Tibial nerve (tissue), 4 donors: ENCODE measurements around the gene MAPK10. TPM values are rescaled to one million over a fixed set of nuclear protein-coding genes. Genes with fewer than 3 reads are reported as not detected.

ENCODE experiments used
- DNase-seq, 2 donors: peaks; one replicate each; pipeline ENCODE4 v3.0.0-alpha.2; 2019; ENCODE audit warnings: low spot score in 2 of 2
- H3K27ac ChIP-seq, 4 donors: fragments of 200-600 bp; sonication (generic) in 3 of 4; one replicate each; pipeline ENCODE4 v1.5.1; 2017 to 2019; ENCODE audit warnings: mild to moderate bottlenecking in 1 of 4
- H3K27me3 ChIP-seq, 2 donors: fragments of 200-600 bp; sonication (generic) in 1 of 2; one replicate each; pipeline versions ENCODE4 v1.5.1 to v1.6.0; 2017 to 2019
- H3K36me3 ChIP-seq, 3 donors: fragments of 200-600 bp; sonication (generic); one replicate each; pipeline ENCODE4 v1.5.1; 2018 to 2019
- H3K4me1 ChIP-seq, 4 donors: fragments of 200-600 bp; sonication (generic) in 3 of 4; one replicate each; pipeline ENCODE4 v1.5.1; 2017 to 2019
- H3K4me3 ChIP-seq, 4 donors: fragments of 200-600 bp; sonication (generic) in 3 of 4; one replicate each; pipeline ENCODE4 v1.5.1; 2017 to 2019; ENCODE audit warnings: mild to moderate bottlenecking in 1 of 4, moderate library complexity in 1 of 4
- H3K9me3 ChIP-seq, 4 donors: fragments of 200-600 bp; sonication (generic) in 3 of 4; one replicate each; pipeline ENCODE4 v1.5.1; 2017 to 2019
- EP300 ChIP-seq, 2 donors: sonication (generic); formaldehyde crosslinking; IDR thresholded peaks; one replicate each; pipeline ENCODE4 v1.6.1; 2017; ENCODE audit warnings: antibody characterized with exemption in 2 of 2, mild to moderate bottlenecking in 1 of 2
- POLR2A ChIP-seq, 2 donors: fragments of 450-650 bp; IDR thresholded peaks; one replicate each; pipeline ENCODE4 v1.6.1; 2017; ENCODE audit warnings: antibody characterized with exemption in 2 of 2, mild to moderate bottlenecking in 2 of 2, moderate library complexity in 2 of 2
- WGBS, 2 donors: methylation state at CpG; one replicate each; pipeline ENCODE4 v1.1.5; 2018; 5-methylcytosine and 5-hydroxymethylcytosine counted together
- total RNA-seq, 4 donors: library from RNA; depleted of rRNA; stranded (reverse); fragments of >200 nt; gene quantifications; one replicate each; pipeline ENCODE4 v1.1.0, GENCODE V29; 2016
- TF ChIP-seq, protein P1 (sequence below), 5 experiments: fragments of 200-600 bp in 3 of 5; fragments of 450-650 bp in 2 of 5; sonication (generic) in 3 of 5; IDR thresholded peaks; one replicate each; pipeline ENCODE4 v1.5.1; 2016 to 2019; ENCODE audit warnings: antibody characterized with exemption in 5 of 5, mild to moderate bottlenecking in 3 of 5, moderate library complexity in 2 of 5

The MAPK10 gene
- total RNA-seq, 4 donors from 2014 or later: 20.7 to 34.5 (median 28.0) TPM

DNA sequence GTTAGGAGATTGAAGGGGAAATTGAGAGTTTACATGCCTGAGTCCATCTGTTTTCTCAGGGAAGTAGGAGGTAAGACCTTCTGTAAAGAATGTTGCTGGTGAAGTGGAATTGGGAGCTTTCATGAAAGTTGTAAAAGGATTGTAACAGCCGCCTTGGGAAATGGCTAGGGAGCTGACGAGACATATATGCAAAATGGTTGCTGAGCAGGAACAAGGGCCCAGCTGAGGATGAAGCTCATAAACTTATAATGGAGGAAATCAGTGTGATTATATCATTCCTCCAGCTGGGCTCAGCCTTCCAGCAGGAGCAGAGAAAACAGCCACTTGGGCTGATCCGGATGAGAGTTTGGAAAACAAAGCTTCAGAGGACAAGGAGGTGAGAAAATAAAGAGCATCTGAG, 208.7 kb downstream of the MAPK10 start:
- Histone ChIP-seq H3K4me3 (no peak overlapping the region), H3K27ac (no peak overlapping the region), H3K9me3 (no peaks in the 10 kb centered on the region), H3K36me3 (no peaks in the 10 kb centered on the region), H3K27me3 (no peaks in the 10 kb centered on the region), H3K4me1 (no peaks in the 10 kb centered on the region)
- DNase-seq: no peak
- TF ChIP-seq, protein P1, sequence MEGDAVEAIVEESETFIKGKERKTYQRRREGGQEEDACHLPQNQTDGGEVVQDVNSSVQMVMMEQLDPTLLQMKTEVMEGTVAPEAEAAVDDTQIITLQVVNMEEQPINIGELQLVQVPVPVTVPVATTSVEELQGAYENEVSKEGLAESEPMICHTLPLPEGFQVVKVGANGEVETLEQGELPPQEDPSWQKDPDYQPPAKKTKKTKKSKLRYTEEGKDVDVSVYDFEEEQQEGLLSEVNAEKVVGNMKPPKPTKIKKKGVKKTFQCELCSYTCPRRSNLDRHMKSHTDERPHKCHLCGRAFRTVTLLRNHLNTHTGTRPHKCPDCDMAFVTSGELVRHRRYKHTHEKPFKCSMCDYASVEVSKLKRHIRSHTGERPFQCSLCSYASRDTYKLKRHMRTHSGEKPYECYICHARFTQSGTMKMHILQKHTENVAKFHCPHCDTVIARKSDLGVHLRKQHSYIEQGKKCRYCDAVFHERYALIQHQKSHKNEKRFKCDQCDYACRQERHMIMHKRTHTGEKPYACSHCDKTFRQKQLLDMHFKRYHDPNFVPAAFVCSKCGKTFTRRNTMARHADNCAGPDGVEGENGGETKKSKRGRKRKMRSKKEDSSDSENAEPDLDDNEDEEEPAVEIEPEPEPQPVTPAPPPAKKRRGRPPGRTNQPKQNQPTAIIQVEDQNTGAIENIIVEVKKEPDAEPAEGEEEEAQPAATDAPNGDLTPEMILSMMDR (IDR thresholded peaks at IDR 0.05): no peak
- TF ChIP-seq EP300 (IDR thresholded peaks at IDR 0.05): no peak
- TF ChIP-seq POLR2A (IDR thresholded peaks at IDR 0.05): no peak
- 60 to 75% methylated on average over 3 of the region's 3 CpGs for WGBS, 2 donors

DNA sequence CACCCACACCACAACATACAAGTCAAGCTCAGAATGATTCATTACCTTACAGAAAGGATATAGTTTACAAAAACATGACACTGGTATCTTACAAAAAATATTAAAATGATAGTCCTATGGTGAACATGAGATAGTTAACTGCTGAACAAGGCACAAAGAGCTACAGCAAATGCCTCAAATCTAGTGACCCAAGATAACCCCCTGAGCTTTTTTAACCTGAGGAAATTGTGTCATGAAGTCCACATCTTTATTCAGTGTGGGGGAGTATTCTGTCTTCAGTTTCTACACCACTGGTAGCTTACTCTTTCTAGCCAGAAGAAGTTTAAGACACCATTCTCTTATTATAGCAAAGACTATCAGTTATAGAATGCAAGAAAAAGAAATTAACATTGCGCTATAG, 218.7 kb downstream of the MAPK10 start:
- DNase-seq: no peak
- Histone ChIP-seq H3K4me1 (no peaks in the 10 kb centered on the region), H3K9me3 (peaks cover 0 to 5% (median 0%) of the 10 kb centered on the region in 4 donors), H3K27ac (no peak overlapping the region), H3K4me3 (no peak overlapping the region), H3K36me3 (peaks cover 0 to 2% (median 0%) of the 10 kb centered on the region in 3 donors), H3K27me3 (no peaks in the 10 kb centered on the region)
- TF ChIP-seq, protein P1 (IDR thresholded peaks at IDR 0.05): no peak
- TF ChIP-seq POLR2A (IDR thresholded peaks at IDR 0.05) (no peak), EP300 (IDR thresholded peaks at IDR 0.05) (no peak)
- 97 to 100% methylated on average over 1 of the region's 1 CpG for WGBS, 2 donors

DNA sequence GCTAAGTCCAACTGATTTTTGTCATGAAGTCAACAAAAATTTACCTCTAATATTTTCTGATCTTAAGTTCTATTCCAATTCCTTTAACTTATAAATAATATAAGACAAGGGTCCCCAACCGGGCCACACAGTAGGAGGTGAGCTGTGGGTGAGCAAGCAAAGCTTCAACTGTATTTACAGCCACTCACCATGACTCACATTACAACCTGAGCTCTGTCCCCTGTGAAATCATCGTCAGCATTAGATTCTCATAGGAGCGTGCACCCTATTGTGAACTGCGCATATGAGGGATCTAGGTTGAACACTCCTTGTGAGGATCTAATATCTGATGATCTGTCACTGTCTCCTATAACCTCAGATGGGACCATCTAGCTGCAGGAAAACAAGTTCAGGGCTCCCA, 227.4 kb downstream of the MAPK10 start:
- Histone ChIP-seq H3K9me3 (peaks cover 0 to 8% (median 0%) of the 10 kb centered on the region in 4 donors), H3K4me3 (no peak overlapping the region), H3K27me3 (no peaks in the 10 kb centered on the region), H3K27ac (no peak overlapping the region), H3K36me3 (no peaks in the 10 kb centered on the region), H3K4me1 (no peaks in the 10 kb centered on the region)
- TF ChIP-seq POLR2A (IDR thresholded peaks at IDR 0.05) (no peak), EP300 (IDR thresholded peaks at IDR 0.05) (no peak)
- TF ChIP-seq, protein P1 (IDR thresholded peaks at IDR 0.05): no peak
- no peak for DNase-seq
- WGBS, 2 donors: 90 to 93% methylated on average over 4 of the region's 4 CpGs

DNA sequence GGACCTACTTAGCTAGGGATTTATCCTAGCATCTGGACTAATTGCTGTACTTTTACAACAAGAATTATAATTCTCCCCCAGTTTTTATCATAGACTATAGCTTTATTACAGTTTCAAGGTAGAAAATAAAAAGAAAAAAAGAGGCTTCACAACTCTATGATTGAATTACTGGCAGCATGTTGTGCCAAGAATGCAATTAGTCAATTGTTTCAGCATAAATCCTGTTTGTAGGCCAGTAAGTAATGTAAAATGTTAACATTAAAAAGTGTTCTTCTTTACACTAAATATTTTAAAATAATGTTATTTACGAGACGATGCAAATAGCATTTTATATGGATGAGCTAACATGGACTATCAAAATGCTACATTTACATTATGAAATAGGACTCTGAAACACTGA, 228.4 kb downstream of the MAPK10 start:
- 80 to 87% methylated on average over 2 of the region's 2 CpGs for WGBS, 2 donors
- Histone ChIP-seq H3K9me3 (peaks cover 0 to 5% (median 0%) of the 10 kb centered on the region in 4 donors), H3K27me3 (no peaks in the 10 kb centered on the region), H3K4me1 (no peaks in the 10 kb centered on the region), H3K36me3 (no peaks in the 10 kb centered on the region), H3K27ac (no peak overlapping the region), H3K4me3 (no peak overlapping the region)
- DNase-seq: no peak
- TF ChIP-seq POLR2A (IDR thresholded peaks at IDR 0.05) (no peak), EP300 (IDR thresholded peaks at IDR 0.05) (no peak)

DNA sequence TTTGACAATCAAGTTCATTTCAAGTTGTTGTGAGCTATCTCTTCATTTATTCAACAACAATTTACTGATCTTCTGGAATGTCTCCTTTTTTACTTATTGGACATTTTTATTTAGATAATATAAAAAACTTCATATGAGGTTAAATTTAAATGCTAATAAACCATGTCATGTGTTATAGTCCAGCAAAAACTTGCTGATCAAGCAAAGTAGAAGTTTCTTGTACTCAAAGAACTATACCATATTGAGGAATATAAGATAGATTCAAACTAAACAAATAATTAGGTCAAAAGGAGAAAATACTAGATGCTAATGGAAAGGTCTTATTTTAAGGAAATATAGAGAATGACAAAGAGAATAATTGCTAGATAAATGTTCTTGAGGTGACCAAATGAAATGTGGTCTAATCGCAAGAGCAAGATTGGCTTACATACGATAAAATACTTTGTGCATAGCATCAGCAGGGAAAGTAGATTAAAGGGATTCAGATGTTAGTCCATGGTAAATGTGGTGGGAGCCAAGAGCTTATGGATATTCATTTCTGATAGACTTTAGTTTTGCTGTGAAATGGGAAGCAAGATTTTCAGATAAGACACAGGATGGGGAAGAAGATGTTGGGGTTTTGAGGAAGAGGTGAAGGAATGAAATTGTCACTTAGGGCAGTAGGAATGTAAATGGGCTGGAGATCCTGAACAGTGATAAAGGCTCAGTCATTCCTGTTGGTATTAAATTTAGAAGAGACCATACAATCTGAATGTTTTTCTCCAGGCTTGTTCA, 229.5 kb downstream of the MAPK10 start:
- H3K27me3 ChIP-seq: no peaks in the 10 kb centered on the region
- no peaks in the 10 kb centered on the region for H3K36me3 ChIP-seq
- H3K4me3 ChIP-seq: no peak overlapping the region
- TF ChIP-seq POLR2A (IDR thresholded peaks at IDR 0.05) (no peak), EP300 (IDR thresholded peaks at IDR 0.05) (no peak)
- TF ChIP-seq, protein P1 (IDR thresholded peaks at IDR 0.05): no peak
- no peaks in the 10 kb centered on the region for H3K4me1 ChIP-seq
- H3K27ac ChIP-seq: no peak overlapping the region
- WGBS, 2 donors: 93 to 98% methylated on average over 2 of the region's 2 CpGs
- DNase-seq: no peak
- H3K9me3 ChIP-seq: peaks cover 0 to 3% (median 0%) of the 10 kb centered on the region in 4 donors
